SK-N-SH treated with all-trans-retinoic acid at 6 μM for 48 hours (cell line): ENCODE data around the gene RP2.

Experiments
- ATAC-seq: fragments of 200-7000 bp; cut with Tn5 transposase; 3 replicates; pipeline ENCODE4 v1.9.1; 2020; ENCODE audit warnings: mild to moderate bottlenecking, moderate library complexity
- ARNTL ChIP-seq: fragments of 450-650 bp; formaldehyde crosslinking; IDR thresholded peaks from 2 replicates; pipeline ENCODE4 v1.5.0; 2020; ENCODE audit warnings: low read depth, mild to moderate bottlenecking, moderate library complexity, borderline replicate concordance
- BACH2 ChIP-seq: fragments of 250-450 bp; sonication (Bioruptor Pico); IDR thresholded peaks from 2 replicates; pipeline ENCODE4 v1.9.0; 2021; ENCODE audit warnings: mild to moderate bottlenecking, borderline replicate concordance
- CSDC2 ChIP-seq: fragments of 250-450 bp; sonication (Bioruptor Pico); IDR thresholded peaks from 2 replicates; pipeline ENCODE4 v1.5.0; 2020; ENCODE audit warnings: mild to moderate bottlenecking, moderate library complexity
- CSRNP3 ChIP-seq: fragments of 250-450 bp; sonication (Bioruptor Pico); IDR thresholded peaks from 2 replicates; pipeline ENCODE4 v1.5.1; 2021; ENCODE audit warnings: mild to moderate bottlenecking, moderate library complexity
- GLIS3 ChIP-seq: fragments of 250-450 bp; sonication (Bioruptor Pico); IDR thresholded peaks from 2 replicates; pipeline ENCODE4 v1.5.0; 2020; ENCODE audit warnings: mild to moderate bottlenecking, moderate library complexity
- ISL1 ChIP-seq: fragments of 250-450 bp; sonication (Bioruptor Pico); IDR thresholded peaks from 2 replicates; pipeline ENCODE4 v2.1.2; 2022; ENCODE audit warnings: mild to moderate bottlenecking, moderate library complexity
- OSR1 ChIP-seq: fragments of 250-450 bp; sonication (Bioruptor Pico); IDR thresholded peaks from 2 replicates; pipeline ENCODE4 v1.8.0; 2022; ENCODE audit warnings: moderate library complexity, mild to moderate bottlenecking, inconsistent platforms
- PPARA ChIP-seq: fragments of 250-450 bp; sonication (Bioruptor Pico); IDR thresholded peaks from 2 replicates; pipeline ENCODE4 v1.5.0; 2020; ENCODE audit warnings: mild to moderate bottlenecking, borderline replicate concordance
- SNAI2 ChIP-seq: fragments of 250-450 bp; sonication (Bioruptor Pico); IDR thresholded peaks from 2 replicates; pipeline ENCODE4 v1.5.0; 2020; ENCODE audit warnings: mild to moderate bottlenecking, moderate library complexity
- TCF4 ChIP-seq: fragments of 250-450 bp; sonication (Bioruptor Pico); IDR thresholded peaks from 2 replicates; pipeline ENCODE4 v1.8.0; 2021; ENCODE audit warnings: mild to moderate bottlenecking, moderate library complexity, borderline replicate concordance
- ZC3H10 ChIP-seq: fragments of 250-450 bp; sonication (Bioruptor Pico); IDR thresholded peaks from 2 replicates; pipeline ENCODE4 v1.5.1; 2021; ENCODE audit warnings: mild to moderate bottlenecking, moderate library complexity
- ZFP3 ChIP-seq: fragments of 250-450 bp; sonication (Bioruptor Pico); IDR thresholded peaks from 2 replicates; pipeline ENCODE4 v1.5.0; 2020; ENCODE audit warnings: mild to moderate bottlenecking, moderate library complexity
- ZNF565 ChIP-seq: fragments of 450-650 bp; formaldehyde crosslinking; conservative IDR thresholded peaks from 2 replicates; pipeline ENCODE4 v1.5.0; 2020; ENCODE audit warnings: low read depth, mild to moderate bottlenecking, moderate library complexity
- ZNF70 ChIP-seq: fragments of 450-650 bp; formaldehyde crosslinking; IDR thresholded peaks from 2 replicates; pipeline ENCODE4 v1.5.0; 2020; ENCODE audit warnings: mild to moderate bottlenecking, moderate library complexity
- ZNF8 ChIP-seq: fragments of 450-650 bp; formaldehyde crosslinking; IDR thresholded peaks from 2 replicates; pipeline ENCODE4 v1.5.0; 2020; ENCODE audit warnings: mild to moderate bottlenecking, moderate library complexity
- TF ChIP-seq, protein P1 (sequence below): fragments of 250-450 bp; sonication (Bioruptor Pico); IDR thresholded peaks from 2 replicates; pipeline ENCODE4 v1.8.0; 2021; ENCODE audit warnings: low read depth, mild to moderate bottlenecking, moderate library complexity, borderline replicate concordance
- TF ChIP-seq, protein P2 (sequence below): fragments of 250-450 bp; sonication (Bioruptor Pico); IDR thresholded peaks from 2 replicates; pipeline ENCODE4 v1.8.0; 2020; ENCODE audit warnings: mild to moderate bottlenecking, moderate library complexity, borderline replicate concordance
- TF ChIP-seq, protein P3 (sequence below): fragments of 250-450 bp; sonication (Bioruptor Pico); IDR thresholded peaks from 2 replicates; pipeline ENCODE4 v1.5.0; 2020; ENCODE audit warnings: mild to moderate bottlenecking, moderate library complexity

The RP2 gene

DNA sequence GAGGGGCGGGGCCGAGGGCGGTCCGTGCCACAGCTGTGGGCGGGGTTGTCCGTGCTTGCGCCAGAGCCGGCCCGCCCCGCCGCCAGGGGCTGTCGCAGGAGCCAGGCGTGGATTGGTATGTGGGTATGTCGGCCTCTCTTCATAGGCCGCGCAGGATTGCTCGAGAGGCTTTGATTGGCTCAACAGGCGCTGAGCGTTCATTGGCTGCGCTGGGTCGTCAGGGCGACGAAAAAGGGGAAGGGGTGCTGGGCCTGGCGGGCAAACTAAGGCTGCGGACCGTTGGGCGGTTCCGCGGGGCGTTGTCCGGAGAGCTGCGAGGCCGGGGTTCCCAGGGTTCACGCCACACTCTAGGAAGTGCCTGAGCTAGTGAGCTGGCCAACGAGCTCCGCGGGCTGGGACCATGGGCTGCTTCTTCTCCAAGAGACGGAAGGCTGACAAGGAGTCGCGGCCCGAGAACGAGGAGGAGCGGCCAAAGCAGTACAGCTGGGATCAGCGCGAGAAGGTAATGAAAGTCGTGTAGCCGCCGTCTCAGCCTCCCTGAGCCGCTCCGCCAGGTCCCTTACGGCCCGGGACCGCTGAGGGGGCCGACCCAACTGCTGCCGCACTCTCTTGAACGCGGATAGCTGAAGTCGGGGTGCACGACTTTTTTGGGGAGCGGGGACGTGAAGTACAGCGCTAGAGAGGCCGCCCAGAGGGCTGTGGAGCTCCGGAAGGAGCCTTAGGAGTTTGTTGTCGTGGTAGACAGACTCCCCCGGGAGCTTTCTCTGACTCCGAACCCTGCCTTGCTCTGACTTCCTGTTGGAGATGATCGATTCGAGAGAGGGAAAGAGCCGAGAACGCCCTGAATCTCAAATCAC is at the start of gene RP2:
TSS of gene RP2 (plus strand) at position 343 of the 857 bp plus-strand sequence. CDS start at position 401, 58 bp downstream.
- peak; percentile 97 for ATAC-seq
- TF ChIP-seq ZFP3 (CRISPR knock-in tag) (no peak), ZNF8 (no peak), TCF4 (CRISPR knock-in tag) (no peak), ARNTL (CRISPR knock-in tag) (no peak), CSDC2 (CRISPR knock-in tag) (no peak), GLIS3 (no peak), ZC3H10 (CRISPR knock-in tag) (no peak), PPARA (CRISPR knock-in tag) (no peak), BACH2 (CRISPR knock-in tag) (no peak), OSR1 (no peak), SNAI2 (CRISPR knock-in tag) (no peak), ZNF70 (CRISPR knock-in tag) (no peak)
- TF ChIP-seq, protein P1, sequence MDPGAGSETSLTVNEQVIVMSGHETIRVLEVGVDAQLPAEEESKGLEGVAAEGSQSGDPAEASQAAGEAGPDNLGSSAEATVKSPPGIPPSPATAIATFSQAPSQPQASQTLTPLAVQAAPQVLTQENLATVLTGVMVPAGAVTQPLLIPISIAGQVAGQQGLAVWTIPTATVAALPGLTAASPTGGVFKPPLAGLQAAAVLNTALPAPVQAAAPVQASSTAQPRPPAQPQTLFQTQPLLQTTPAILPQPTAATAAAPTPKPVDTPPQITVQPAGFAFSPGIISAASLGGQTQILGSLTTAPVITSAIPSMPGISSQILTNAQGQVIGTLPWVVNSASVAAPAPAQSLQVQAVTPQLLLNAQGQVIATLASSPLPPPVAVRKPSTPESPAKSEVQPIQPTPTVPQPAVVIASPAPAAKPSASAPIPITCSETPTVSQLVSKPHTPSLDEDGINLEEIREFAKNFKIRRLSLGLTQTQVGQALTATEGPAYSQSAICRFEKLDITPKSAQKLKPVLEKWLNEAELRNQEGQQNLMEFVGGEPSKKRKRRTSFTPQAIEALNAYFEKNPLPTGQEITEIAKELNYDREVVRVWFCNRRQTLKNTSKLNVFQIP (CRISPR knock-in tag): no peak
- TF ChIP-seq, protein P2, sequence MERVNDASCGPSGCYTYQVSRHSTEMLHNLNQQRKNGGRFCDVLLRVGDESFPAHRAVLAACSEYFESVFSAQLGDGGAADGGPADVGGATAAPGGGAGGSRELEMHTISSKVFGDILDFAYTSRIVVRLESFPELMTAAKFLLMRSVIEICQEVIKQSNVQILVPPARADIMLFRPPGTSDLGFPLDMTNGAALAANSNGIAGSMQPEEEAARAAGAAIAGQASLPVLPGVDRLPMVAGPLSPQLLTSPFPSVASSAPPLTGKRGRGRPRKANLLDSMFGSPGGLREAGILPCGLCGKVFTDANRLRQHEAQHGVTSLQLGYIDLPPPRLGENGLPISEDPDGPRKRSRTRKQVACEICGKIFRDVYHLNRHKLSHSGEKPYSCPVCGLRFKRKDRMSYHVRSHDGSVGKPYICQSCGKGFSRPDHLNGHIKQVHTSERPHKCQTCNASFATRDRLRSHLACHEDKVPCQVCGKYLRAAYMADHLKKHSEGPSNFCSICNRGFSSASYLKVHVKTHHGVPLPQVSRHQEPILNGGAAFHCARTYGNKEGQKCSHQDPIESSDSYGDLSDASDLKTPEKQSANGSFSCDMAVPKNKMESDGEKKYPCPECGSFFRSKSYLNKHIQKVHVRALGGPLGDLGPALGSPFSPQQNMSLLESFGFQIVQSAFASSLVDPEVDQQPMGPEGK (CRISPR knock-in tag): no peak
- TF ChIP-seq, protein P3, sequence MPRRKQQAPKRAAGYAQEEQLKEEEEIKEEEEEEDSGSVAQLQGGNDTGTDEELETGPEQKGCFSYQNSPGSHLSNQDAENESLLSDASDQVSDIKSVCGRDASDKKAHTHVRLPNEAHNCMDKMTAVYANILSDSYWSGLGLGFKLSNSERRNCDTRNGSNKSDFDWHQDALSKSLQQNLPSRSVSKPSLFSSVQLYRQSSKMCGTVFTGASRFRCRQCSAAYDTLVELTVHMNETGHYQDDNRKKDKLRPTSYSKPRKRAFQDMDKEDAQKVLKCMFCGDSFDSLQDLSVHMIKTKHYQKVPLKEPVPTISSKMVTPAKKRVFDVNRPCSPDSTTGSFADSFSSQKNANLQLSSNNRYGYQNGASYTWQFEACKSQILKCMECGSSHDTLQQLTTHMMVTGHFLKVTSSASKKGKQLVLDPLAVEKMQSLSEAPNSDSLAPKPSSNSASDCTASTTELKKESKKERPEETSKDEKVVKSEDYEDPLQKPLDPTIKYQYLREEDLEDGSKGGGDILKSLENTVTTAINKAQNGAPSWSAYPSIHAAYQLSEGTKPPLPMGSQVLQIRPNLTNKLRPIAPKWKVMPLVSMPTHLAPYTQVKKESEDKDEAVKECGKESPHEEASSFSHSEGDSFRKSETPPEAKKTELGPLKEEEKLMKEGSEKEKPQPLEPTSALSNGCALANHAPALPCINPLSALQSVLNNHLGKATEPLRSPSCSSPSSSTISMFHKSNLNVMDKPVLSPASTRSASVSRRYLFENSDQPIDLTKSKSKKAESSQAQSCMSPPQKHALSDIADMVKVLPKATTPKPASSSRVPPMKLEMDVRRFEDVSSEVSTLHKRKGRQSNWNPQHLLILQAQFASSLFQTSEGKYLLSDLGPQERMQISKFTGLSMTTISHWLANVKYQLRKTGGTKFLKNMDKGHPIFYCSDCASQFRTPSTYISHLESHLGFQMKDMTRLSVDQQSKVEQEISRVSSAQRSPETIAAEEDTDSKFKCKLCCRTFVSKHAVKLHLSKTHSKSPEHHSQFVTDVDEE (CRISPR knock-in tag): no peak

- TF ChIP-seq ZC3H10 (CRISPR knock-in tag) (no peak), ARNTL (CRISPR knock-in tag) (no peak), CSRNP3 (no peak), ZNF565 (CRISPR knock-in tag) (no peak)
- TF ChIP-seq, protein P1 (CRISPR knock-in tag): no peak
- ATAC-seq: peak; percentile 38; the same call in 2 of the 3 replicates
Observed at GRCh38 chrX:46788902-46789301, 47.9 kb upstream of the RP2 start.

GRCh38 chrX:46791927-46792809 is 44.7 kb upstream of the RP2 start:
- peak; percentile 76 for ATAC-seq

More at GRCh38 chrX:46791927-46792809, 44.7 kb upstream of the RP2 start:
- TF ChIP-seq ISL1 (peak; percentile 69; the same call in 1 of the 2 replicates), ZFP3 (CRISPR knock-in tag) (no peak)
